GM13977 (cell line): ENCODE results near the gene MARS1.

Experiments
- DNase-seq: peaks from one replicate; pipeline ENCODE4 v3.0.0; 2012; ENCODE audit warnings: low spot score
- in situ Hi-C: fragments of 300-500 bp; cut with MboI; formaldehyde crosslinking; loops from one replicate; pipeline ENCODE4 v1.12.0; 2022; ENCODE audit warnings: low sequenced_read_pairs, low pct_unique_long_range_greater_than_20kb, mixed read lengths, inconsistent platforms; ENCODE audit not compliant: unreplicated experiment
- TF ChIP-seq, protein P1 (sequence below): IDR thresholded peaks from 2 replicates; pipeline ENCODE4 v1.5.1; 2012; ENCODE audit warnings: mild to moderate bottlenecking, control low read depth; ENCODE audit not compliant: insufficient read depth; ENCODE audit errors: extremely low read depth, missing control alignments

Gene MARS1

DNA sequence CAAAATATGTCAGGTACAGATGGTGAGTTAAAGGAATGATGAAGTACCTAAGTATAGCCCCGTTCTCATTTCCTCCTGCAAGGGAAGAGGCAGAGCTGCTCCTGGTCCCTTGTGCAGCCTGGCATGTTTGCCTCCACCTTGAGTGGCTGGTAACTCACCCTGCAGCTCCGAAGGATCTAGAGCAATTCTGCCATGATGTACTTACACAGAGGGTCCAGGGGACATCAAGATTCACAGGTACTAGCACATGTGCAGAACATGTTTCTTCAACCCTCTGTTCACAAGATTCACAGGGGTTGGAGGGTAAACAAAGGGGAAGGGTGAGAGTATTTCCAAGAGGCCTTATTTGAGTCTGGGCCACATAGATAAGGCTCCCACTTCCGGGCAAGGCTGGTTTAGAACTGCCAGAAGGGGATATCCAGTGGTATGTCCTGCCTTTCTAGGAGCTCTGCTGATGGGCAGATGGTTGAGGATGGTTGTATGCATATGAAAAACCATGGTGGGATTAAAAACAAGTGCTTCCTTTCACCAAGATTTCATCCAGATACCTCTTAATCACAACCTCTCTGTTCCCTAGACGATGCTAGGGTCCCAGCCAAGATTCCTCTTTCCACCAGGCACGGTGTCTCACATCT lies 51.4 kb downstream of the MARS1 start:
- TF ChIP-seq, protein P1, sequence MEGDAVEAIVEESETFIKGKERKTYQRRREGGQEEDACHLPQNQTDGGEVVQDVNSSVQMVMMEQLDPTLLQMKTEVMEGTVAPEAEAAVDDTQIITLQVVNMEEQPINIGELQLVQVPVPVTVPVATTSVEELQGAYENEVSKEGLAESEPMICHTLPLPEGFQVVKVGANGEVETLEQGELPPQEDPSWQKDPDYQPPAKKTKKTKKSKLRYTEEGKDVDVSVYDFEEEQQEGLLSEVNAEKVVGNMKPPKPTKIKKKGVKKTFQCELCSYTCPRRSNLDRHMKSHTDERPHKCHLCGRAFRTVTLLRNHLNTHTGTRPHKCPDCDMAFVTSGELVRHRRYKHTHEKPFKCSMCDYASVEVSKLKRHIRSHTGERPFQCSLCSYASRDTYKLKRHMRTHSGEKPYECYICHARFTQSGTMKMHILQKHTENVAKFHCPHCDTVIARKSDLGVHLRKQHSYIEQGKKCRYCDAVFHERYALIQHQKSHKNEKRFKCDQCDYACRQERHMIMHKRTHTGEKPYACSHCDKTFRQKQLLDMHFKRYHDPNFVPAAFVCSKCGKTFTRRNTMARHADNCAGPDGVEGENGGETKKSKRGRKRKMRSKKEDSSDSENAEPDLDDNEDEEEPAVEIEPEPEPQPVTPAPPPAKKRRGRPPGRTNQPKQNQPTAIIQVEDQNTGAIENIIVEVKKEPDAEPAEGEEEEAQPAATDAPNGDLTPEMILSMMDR, result no peak
- no peak for DNase-seq
- in situ Hi-C loops, result no loop called here

DNA sequence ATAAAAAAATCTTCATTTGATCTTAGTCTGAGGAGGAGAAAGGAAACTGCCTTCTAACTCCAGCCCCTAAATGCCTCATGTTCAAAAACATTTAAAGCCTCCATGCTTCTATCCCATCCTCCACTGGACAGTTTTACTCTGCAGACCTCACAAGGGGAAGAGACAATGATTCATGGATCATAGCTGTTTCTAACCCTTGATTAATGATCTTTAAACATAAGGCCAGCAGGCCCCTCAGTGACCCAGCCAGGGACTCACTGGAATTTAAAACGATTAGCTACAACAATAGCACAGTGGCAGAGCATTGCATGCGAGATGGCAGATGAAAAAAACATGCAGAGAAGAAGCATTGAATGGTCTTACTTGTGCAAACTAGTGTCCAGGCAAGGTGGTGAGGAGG lies 53.1 kb downstream of the MARS1 start:
- DNase-seq, result no peak
- TF ChIP-seq, protein P1, result no peak
- in situ Hi-C loops, result no loop called here

DNA sequence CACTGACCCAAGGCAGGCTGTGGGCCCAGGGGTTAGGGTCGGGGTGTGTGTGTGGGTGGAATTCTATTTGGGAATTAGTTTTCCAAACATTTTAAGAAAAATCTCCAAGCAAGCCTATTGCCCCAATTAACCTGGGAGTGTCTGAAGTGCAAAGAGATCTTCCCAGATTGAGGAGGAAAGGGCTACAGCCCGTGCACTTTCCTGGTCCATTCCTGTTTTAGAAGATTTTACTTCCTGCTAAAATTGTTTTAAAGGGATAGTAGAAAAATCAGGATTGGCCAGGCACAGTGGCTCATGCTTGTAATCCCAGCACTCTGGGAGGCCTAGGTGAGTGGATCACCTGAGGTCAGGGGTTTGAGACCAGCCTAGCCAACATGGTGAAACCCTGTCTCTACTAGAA lies 53.8 kb downstream of the MARS1 start:
- TF ChIP-seq, protein P1, result no peak
- DNase-seq, result no peak
- in situ Hi-C loops, result no loop called here

DNA sequence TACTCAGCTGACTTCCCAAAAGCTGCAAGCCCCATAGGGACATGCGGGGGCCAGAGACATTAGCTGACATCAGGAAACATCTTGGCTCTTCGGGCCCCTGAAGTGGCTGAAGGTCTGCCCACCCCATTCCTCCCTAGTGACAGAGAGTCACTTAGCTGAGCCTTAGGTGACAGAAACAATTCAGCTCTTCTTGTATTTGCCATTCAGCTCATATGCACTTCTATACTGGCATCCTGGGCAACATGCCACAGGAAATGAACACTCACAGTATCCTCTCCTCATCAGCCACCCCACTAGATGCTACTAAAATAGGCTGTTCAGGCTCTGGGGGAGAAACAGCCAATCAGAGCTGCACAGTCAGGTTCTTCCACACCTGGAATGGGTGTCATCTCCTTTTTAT lies 55.7 kb downstream of the MARS1 start:
- DNase-seq, result no peak
- in situ Hi-C loops, result no loop called here
- TF ChIP-seq, protein P1, result no peak

DNA sequence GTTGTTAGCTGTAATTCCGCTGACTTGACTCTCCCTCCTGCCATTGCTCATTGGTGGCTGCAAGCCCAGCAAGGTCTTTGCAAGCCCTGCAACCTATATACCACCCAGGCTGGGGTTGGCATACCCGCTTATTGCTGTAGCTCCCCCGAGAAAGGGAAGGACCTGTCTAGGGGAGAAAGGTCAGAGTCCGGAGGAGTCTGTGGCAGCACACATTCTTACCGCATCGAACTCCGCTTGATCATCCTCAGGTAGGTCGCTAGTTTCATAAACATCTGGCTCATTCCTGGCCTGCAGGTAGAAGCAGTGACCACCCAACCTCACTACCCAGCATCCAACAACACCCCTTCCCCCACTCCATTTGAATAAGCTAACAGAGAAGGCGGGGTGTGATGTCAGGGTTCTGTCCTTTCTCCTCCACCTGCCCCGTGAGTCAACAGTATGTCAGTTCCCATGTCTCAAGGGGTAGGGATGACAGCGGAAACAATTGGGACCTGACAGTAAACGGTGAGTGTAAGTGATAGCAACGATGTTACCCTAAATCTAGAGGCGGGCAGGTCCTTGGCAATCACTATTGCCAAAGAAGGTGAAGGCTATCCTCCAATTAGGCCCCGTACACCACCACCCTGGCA lies 58.1 kb downstream of the MARS1 start:
- DNase-seq, result no peak
- in situ Hi-C loops, result no loop called here
- TF ChIP-seq, protein P1, result no peak

DNA sequence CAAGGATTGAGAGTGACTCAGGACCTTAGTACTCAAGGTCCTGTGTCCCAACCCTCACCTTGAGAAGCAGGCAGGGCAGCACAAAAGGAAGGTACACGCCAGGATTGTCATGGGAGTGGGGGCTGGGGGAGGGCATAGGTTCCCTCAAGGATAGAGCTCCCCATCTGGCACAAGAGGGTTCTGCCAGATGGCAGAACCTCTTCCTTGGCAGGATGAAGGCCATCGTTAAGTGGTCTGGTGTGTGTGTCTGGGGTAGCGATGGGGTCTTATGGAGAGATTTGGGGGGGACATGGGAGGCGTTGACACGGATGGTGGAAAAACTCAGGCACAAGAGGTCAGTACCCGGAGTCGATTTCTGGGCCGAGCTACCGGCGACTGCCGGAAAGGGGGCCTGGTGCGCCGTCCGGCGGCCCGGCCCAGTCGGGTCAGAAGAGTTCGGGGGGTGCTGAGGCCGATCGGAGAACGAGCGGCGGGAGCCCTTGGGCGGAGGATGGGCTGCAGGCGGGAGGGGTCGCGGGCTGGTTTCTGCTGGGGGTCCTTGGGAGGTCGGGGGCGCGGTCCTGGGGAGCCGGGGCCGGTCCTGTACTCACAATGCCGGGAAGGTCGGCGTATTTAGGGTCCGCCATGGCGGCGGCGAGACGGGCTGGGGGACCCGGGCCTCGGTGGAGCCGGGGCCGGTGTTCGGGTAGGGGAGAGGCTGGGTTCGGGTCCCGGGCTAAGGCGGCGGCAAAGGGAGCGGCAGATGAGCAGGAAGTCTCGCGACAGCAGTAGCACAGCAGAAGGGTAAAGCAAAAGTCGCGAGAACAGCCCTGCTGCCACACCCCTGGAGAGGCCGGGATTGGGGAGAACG lies 58.8 kb downstream of the MARS1 start, which contains the start of gene DCTN2:
TSS of gene DCTN2 (minus strand) at position 755 of the 850 bp plus-strand sequence. CDS start at position 626, 129 bp downstream.
- in situ Hi-C loops, result no loop called here
- TF ChIP-seq, protein P1, result no peak
- peak; percentile 99 for DNase-seq
